ENCODE data around the gene BORCS5.
"Not testable (repeated sequence)": the region's sequence is repeated elsewhere in the genome, so short reads cannot be mapped to it uniquely, and the experiment has no call there.

Gene BORCS5

GRCh38 chr12:12453635-12454034 lies 96.8 kb downstream of the BORCS5 start:
- DNase-seq: no peak

DNA sequence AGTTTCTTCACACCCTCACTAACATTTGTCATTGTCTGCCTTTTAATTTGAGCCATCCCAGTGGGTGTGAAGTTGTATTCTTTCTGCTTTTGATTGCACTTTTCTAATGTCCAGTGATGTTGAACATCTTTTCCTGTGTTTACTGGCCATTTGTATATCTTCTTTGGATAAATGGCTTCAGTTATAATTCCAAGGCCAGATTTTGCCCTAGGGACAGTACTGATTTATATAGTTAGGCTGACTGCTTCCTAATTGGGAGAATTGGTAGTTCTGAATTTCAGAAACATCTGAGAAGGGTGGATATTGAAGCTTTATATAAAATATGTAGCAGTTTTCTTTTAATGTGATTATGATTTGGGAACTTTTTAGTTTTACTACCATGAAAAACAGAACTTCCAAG lies 97.4 kb downstream of the BORCS5 start:
- DNase-seq: no peak

GRCh38 chr12:12456637-12457036 lies 99.8 kb downstream of the BORCS5 start:
- DNase-seq: no peak

- no peak for DNase-seq
Observed at GRCh38 chr12:12460935-12461922, 104.4 kb downstream of the BORCS5 start.

GRCh38 chr12:12461923-12462315 lies 105.0 kb downstream of the BORCS5 start:
- DNase-seq: no peak

DNA sequence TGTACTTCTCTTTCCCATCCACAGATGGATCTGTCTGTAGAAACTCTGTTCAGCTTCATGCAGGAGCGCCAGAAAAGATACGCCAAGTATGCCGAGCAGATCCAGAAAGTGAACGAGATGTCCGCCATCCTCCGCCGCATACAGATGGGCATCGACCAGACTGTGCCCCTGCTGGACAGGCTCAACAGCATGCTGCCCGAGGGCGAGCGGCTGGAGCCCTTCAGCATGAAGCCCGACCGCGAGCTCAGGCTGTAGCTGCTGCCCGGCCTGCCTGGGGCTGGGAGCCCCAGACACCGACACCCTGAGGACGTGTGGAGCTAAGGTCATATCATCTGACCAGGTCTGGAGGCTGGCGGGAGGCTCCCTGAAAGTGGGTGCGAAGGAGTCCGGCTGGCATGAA lies 108.6 kb downstream of the BORCS5 start:
- no peak for DNase-seq

GRCh38 chr12:12466157-12466556 lies 109.3 kb downstream of the BORCS5 start:
- no peak for DNase-seq

DNA sequence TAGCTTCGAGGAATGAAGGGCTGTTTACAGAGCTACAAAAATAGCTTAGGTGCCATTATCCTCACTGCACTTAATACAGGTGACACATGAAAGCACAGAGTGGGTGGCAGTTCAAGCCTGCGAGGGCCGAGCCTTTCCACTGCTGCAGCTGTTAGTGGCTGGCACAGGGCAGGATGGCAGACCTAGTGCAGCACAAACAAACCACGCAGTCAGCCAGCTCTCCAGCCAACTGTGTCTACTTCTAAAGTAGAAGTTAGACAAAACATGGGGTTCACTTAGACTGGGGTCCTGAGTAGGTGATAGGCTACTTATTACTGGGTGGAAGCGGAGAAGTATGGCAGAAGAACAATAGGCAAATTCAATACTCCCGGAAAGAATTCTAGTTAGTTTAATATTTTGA lies 110.4 kb downstream of the BORCS5 start:
- peak in 8 of 58 donors; percentile 15 to 42 (median 24) for DNase-seq

GRCh38 chr12:12467688-12468261 lies 110.9 kb downstream of the BORCS5 start:
- peak in 46 of 58 donors; percentile 15 to 83 (median 48) for DNase-seq

- DNase-seq: no peak
Observed at GRCh38 chr12:12468575-12468974, 111.7 kb downstream of the BORCS5 start.

GRCh38 chr12:12469386-12469785 lies 112.5 kb downstream of the BORCS5 start:
- no peak for DNase-seq

DNA sequence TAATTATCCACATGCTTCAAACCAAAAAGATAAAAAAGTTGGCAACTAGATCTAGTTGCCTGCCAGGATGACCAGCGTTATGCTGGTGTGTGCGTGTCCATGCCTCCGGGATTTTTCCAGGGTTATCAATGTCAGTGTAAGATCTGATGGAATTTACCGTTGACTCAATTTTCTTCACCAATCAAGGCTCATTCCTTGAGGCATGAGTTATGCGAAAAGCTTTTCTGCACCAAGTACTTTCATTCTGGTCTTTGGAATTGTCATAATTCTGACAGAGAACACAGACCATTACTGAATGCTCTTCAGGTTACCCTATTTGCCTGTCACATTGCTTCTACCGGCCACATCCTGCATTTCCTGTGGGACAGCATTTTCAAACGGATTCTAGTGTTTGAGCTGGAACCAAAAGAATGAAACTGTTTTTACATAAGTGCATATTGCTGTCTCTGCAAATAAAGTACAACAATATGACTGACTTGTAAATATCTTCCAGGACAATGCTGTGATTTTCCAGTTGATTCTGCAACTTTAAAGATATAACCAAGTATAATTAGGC lies 114.0 kb downstream of the BORCS5 start:
- no peak for DNase-seq

DNA sequence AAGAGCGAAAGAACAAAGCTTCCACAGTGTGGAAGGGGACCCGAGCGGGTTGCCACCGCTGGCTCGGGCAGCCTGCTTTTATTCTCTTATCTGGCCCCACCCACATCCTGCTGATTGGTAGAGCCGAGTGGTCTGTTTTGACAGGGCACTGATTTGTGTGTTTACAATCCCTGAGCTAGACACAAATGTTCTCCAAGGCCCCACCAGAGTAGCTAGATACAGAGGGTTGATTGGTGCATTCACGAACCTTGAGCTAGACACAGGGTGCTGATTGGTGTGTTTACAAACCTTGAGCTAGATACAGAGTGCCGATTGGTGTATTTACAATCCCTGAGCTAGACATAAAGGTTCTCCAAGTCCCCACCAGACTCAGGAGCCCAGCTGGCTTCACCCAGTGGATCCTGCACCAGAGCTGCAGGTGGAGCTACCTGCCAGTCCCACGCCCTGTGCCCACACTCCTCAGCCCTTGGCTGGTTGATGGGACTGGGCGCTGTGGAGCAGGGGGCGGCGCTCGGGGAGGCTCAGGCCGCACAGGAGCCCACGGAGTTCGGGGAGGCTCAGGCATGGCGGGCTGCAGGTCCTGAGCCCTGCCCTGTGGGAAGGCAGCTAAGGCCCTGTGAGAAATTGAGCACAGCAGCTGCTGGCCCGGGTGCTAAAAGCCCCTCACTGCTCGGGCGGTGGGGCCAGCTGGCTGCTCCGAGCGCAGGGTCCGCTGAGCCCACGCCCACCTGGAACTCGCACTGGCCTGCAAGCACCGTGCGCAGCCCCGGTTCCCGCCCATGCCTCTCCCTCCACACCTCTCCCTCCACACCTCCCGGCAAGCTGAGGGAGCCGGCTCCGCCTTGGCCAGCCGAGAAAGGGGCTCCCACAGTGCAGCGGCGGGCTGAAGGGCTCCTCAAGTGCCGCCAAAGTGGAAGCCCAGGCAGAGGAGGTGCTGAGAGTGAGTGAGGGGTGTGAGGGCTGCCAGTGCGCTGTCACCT lies 115.4 kb downstream of the BORCS5 start:
- DNase-seq: not testable (repeated sequence)

GRCh38 chr12:12473223-12473622 lies 116.3 kb downstream of the BORCS5 start:
- no peak for DNase-seq

- no peak for DNase-seq
Observed at GRCh38 chr12:12474471-12474928, 117.6 kb downstream of the BORCS5 start.

DNA sequence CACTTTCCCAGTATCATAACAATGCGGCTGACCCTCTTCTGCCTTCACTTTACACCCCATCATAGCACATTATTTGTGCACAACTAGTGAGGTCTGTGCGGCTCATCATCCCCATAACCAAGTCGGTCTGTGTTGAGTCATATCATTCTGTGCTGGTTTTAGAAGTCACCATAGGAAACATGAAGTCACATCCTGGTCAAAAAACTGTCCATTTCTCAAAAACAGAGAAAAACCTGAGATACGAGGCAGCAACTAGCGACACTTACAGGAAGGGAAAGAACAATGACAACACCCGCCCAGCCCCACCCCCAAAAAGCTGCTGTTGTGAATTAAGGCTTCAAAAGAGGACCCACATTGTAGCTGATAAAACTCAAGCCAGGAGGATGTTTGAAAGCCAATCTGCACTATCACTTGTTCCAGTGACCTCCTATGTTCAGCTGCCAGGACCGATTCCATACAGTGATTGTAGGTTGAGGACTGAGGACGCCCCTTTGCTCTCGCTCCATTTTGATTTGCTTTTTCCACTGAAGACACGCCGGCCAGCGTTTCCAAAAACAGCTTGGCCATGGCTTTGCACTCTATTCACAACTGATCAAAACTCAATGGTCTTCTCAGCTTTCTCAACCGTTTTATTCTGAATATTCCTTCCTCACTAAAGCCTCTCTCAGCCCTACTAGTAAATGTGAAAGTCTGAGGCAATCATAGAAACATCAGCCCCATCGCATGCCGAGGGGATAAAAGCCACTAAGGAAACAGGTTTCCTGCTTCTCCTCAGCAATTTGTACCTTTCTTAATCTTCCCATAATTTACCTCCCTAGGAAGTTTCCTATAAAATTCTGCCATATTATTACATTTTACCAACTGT lies 118.3 kb downstream of the BORCS5 start:
- DNase-seq: no peak

DNA sequence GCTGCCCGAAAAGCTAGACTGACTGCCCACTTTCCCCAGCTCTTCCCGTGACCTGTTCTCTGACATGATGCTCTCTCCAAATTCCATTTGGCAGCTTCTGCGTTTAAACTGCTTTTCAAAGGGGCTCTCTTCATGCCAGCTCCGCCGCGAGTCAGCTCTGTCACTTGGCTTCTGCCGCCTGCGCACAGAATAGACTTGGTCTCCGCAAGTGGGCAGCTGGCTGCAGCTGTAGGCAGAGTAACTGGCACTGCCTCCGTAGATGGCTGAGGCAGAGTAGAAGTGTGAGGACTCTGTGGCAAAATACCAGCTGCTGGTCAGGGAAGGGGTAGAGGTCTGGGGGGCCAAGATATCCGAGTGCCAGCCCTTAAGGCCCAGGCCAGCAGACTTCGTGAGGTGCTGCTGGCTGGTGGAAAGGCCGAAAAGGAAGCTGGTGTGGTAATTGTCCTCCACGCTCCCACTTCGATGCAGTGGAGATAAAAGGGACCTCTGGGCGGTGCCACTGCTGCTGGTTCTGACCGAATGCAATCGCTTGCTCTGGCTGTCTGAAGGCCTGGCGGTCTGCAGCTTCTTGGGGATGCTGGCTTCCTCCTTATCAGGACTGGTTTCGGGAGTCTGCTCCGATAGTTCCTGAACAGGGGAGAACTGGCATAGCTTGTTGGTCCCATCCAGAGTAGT lies 120.1 kb downstream of the BORCS5 start:
- DNase-seq: peak in 56 of 58 donors; percentile 13 to 89 (median 68)

DNA sequence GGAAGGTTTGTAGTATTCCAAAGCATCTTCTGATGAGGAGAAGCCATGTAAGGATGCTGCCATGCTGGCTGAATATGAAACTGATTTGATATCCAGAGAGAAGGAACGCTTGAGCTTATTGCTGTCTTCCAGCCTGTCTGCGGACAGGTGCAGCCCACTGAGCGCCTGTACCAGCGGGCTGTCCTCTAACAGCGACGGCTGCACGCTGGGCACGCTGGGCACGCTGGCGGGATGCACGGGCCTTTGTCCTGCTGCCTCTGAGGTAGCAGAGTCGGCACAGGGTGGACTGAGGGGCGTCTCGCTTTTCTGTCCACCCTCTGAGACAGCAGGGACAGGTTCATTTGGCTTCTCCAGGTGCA lies 120.6 kb downstream of the BORCS5 start:
- DNase-seq: peak in 2 of 58 donors; percentile 15 to 47

GRCh38 chr12:12480074-12480473 lies 123.2 kb downstream of the BORCS5 start:
- DNase-seq: no peak

All from anterior cingulate cortex (tissue), 58 donors.